Dermis microvascular lymphatic vessel endothelial cell (primary cell): ENCODE data around the gene ZNF182. TPM values are rescaled to one million over a fixed set of nuclear protein-coding genes. Genes with fewer than 3 reads are reported as not detected.
"Not testable (repeated sequence)": the region's sequence is repeated elsewhere in the genome, so short reads cannot be mapped to it uniquely, and the experiment has no call there.

Experiments
- DNase-seq, 2 donors: peaks; one replicate each; pipeline versions ENCODE4 v3.0.0 to v3.0.0-alpha.2; 2010; ENCODE audit warnings: low read depth in 2 of 2
- total RNA-seq: library from RNA; depleted of rRNA; stranded (reverse); fragments of >200 nt; gene quantifications from 2 replicates; pipeline ENCODE4 v1.2.1, GENCODE V29; 2014

The ZNF182 gene
- total RNA-seq, 1 donor from 2014 or later = 1.8 TPM

DNA sequence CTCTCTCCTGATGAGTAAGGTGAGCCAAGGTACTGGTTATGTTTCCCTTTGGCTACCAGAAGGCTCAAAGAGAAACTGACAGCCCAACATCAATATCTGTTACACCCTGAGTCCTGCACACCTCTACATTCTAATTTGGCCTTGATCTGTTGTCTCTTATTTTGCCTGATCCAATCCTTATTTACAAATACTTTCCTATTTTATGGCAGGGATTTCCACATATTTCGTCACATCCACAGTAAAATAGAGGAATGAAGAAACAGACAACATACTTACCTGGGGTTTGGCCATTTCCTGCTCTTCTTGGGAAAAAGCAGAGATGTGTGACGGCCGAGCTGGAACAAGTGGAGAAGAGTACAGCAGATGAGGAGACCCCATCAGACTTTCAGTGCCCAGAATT lies 1.5 kb downstream of the ZNF182 start:
- DNase-seq = no peak

DNA sequence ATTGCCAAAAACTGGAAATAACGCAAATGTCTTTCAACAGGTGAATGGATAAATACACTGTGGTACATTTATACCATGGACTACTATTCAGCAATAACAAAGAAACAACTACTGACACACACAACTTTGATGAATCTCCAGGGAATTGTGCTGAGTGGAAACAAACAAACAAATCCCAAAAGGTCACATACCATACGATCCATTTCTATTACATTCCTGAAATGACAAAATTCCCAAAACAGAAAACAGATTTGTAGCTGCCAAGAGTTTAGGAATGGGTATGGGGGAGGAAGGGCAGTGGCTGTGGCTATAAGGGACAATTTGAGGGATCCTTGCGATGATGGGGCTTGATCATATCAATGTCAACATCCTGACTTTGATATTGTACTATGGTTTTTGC lies 2.5 kb downstream of the ZNF182 start:
- DNase-seq = peak; percentile 7 to 42

DNA sequence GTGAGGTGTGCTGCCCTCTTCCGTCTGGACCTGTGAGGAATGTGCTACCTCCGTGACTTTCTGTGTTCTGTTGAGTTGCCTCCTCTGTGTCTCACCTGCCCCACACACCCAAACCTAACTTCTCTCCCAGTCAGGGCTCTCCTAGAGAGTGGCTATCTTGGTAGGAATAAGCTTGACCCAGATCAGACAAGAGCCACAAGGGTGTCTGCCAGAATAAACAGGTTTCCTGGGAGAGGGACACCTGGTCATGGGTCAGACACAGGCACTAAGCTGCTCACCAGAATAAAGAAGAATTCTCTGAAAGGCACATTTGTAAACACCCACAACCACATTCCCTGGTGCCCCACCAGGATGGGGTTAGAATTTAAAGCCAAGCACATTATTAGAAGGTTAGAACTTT lies 11.1 kb downstream of the ZNF182 start:
- no peak for DNase-seq

DNA sequence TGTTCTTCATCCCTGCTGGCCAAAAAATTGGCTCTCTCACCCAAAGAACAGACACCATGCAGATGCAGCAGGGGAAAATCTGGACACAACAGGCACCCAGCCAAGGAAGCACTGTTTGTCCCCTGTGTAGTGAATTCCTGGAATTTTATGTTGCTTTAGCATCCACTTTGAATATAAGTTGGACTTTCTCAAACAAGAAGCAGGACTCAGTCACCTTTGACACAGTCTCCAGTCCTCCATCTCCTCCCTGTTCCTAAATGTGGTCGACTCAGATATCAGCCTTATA lies 11.8 kb downstream of the ZNF182 start:
- DNase-seq = no peak

DNA sequence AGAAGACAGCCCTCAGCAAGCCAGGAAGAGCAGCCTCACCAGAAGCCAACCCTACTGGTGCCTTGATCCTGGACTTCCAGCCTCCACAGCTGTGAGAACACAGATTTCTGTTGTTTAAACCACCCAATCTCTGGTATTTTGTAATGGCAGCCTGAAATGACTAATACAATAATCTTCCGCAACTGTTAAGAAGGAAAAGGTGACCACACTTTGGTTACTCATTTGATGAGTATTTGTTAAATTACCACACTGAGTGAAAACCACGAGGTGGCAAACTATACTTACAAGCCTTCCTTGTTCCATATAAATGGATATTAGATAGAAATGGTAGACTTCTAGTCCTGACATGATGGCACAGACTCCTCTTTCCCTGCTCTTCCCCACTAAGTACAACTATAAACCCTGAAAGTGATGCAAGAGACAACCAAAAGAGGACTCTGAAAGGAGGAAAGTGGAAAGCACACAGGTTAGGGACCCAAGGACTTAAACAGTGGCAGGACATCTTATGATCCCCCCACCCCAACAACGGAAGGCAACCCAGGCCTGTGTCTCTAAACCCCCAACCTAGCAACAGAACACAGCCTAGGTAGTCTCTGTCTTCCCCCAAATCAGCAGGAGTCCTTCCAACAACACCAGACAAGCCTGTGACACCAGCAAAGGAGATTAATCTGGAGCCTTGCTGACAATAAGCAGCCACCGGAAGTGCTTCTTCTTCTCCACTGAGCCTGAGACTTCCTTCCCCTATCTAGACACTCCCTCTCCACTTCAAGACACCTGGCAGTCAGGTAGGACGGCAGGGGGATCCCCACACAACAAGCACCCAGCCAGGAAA lies 12.3 kb downstream of the ZNF182 start:
- DNase-seq = no peak

DNA sequence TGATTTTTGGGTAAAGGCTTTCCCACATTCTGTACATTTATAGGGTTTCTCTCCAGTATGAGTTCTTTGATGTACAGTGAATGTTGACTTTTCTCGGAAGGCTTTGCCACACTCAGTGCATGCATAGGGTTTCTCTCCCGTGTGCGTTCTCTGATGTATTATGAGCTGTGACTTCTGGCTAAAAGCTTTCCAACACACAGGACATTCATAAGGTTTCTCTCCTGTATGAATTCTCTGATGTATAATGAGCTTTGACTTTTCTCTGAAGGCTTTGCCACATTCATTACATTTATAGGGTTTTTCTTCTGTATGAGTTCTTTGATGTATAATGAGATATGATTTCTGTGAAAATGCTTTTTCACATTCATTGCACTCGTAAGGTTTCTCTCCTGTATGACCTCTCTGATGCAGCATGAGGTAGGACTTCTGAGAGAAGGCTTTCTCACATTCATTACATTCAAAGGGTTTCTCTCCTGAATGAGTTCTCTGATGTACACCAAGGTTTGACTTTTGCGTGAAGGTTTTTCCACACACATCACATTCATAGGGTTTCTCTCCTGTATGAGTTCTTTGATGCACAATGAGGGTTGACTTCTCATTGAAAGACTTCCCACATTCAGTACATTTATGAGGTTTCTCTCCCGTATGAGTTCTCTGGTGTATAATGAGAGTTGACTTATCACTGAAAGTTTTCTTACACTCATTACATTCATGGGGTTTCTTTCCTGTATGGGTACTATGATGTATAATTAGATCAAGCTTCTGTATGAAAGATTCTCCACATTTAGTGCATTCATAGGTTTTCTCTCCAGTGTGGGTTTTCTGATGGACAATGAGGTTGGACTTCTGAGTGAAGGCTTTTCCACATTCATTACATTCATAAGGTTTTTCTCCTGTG lies 27.3 kb downstream of the ZNF182 start:
- DNase-seq = no peak

DNA sequence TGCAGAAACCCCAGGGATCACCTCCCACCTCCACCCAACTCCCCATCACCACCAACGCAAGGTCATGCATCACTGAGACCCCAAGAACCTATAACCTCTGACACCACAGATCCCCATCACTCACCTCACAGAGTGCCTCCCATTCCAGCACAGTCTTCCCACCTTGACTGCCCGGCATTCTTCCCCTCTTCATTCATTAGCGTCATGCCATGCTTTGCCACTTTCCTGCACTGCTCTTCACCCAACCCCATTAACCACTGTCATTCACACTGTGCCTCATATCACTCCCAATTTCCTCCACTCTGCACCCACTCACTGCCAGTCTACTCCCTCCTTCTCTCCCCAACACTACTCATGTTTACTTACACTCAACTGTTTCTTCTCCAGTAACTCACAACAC lies 30.6 kb downstream of the ZNF182 start:
- DNase-seq = no peak

DNA sequence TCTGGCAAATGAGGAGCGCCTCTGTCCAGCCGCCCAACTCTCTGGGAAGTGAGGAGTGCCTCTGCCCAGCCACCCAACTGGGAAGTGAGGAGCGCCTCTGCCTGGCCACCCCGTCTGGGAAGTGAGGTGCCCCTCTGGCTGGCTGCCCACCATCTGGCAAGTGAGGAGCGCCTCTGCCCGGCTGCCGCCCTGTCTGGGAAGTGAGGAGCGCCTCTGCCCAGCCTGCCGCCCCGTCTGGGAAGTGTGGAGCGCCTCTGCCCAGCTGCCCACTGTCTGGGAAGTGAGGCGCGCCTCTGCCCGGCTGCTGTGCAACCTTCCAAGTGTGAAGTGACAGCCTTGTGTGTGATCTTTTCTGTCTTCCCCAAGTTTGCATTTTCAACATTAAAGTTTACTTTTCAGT lies 38.3 kb downstream of the ZNF182 start:
- not testable (repeated sequence) for DNase-seq

DNA sequence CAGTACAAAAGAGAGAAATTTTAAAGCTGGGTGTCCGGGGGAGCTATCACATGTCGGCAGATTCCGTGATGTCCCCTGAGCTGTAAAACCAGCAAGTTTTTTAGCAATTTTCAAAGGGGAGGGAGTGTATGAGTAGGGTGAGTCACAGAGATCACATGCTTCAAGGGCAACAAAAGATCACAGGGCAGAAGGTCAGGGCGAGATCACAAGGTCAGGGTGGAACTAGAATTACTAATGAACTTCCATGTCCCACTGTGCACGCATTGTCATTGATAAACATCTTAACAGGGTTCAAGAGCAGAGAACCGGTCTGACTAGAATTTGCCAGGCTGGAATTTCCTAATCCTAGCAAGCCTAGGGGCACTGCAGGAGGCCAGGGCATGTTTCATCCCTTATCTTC lies 42.0 kb downstream of the ZNF182 start:
- DNase-seq = not testable (repeated sequence)

DNA sequence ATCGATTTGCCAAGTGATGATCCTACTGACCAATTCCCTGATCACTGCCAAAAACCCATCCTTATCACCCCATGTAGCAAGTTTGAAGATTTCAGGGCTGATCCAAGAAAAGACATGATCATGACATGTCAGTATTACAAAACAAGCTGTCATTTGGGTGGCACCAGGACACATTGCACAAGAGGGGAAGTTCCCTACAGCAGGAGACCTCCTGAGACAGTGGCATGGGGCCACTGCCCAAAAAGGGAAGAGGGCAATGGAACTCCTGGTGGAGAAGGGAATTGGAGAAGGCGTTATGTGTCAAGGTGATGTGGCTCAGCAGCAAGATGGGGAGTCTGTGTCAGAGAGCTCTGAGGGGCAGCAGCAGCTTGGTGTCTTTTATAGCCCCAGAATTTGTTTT lies 43.4 kb downstream of the ZNF182 start:
- no peak for DNase-seq

DNA sequence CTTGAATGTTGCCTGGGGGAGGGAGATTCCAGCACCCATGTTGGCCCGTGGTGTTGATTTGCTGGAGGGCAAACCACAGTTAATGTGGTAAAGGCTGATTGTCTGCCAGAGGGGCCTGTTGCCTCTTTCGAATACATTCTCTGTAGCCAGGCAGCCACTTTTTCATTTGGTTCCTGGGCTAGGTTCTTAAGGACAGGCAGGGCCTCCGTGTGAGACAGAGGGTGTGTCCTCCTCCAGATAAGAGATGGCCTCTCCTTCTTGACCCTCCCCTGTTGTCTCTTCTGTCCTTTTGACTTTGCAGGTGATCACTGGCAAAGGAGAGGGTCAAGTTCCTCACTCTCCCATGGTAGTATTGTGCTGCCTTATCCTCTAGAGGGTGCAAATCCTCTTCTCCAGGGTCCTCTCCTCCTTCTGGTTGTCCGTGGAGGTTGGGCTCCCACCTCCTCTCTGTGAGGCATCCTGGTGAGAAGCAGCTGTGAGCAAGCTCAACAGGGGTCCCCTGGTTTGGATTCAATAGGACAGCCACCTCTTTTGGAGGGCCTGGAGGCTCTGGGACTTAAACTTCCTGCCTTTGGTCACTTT lies 44.9 kb downstream of the ZNF182 start:
- peak in 1 of 2 donors; percentile 13 for DNase-seq

DNA sequence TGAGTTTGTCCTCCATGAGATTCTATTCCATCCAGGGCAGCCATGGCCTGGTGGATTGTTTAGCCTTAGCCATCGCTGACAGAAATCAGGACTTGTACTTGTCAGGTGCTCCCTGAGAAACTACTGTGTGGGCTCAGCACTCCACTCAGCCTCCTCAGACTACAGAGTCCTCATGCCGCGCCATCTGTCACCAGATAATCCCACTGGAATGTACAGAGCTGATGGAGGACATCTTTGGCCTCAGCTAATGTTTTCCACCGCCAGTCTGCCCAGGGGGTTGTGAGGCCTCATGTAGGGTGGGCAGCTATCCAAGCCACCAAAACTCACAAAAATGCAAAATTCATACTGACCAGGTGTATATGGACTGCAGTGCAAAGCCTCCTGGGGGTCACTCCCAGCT lies 45.6 kb downstream of the ZNF182 start:
- not testable (repeated sequence) for DNase-seq

DNA sequence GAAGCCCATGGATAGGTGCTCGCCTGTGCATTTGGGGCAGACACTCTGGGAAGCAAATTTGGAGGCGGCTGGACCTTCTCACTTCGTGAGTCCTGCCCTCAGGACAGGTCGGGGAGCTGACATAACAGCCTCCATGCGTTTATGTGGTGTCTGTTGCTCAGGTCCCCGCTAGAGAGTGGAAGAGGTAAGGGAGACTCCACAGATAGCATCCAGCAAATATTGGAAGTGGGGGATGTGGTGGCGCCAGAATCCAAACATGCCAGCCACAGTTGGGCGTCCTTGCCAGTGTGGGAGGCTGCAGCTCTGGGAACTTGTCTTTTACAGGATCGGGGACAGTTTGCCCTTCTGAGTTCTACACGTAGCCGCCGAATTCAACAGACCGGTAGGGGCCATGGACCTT lies 47.8 kb downstream of the ZNF182 start:
- no peak for DNase-seq

DNA sequence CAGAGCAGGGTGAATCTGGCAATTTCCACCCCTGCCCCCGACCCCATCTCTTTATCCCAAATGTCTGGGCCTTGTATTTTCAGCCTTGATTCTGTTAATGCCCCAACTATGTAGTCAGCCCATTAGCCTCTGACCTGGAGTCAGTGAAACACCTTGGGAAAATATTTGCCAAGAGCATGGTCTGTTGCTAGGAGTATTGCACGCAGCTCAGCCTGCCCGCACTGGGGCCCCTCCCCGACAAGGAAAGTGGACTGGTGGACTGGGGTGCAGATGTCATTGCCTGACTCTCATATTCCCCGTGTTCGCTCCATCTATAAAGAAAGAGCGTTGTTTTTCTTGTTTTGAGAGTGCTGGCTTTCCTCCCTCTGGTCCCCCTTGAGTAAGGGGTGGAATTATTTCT lies 48.5 kb downstream of the ZNF182 start:
- DNase-seq = not testable (repeated sequence)

DNA sequence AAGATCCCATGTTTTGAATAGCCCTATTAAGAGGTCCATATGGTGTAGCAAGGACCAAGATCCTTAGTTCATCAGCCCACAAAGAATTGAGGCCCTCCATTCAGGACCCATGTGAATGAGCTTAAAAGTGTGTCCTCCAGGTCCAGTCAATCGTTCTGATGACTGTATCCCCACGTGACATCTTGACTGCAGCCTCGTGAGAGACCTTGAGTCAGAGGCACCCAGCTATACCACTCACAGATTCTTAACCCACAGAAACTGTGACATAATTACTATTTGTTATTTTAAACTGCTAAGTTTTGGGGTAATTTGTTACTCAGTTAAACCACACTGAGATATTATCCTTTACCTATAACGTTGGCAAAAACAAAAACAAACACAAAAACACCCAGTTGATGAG lies 62.4 kb downstream of the ZNF182 start:
- DNase-seq = no peak

DNA sequence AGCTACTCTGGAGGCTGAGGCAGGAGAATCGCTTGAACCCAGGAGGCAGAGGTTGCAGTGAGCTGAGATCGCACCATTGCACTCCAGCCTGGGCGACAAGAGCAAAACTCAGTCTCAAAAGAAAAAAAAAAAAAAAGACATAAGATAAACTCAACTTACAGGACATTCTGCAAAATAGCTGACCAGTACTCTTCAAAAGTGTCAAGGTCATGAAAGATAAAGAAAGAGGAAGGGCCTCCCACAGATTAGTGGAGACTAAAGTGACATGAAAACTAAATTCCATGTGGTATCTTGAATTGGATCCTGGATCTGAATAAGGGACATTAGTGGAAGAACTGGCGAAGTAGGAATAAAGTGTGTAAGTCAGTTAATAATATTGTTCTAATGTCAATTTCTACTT lies 63.3 kb downstream of the ZNF182 start:
- DNase-seq = no peak

DNA sequence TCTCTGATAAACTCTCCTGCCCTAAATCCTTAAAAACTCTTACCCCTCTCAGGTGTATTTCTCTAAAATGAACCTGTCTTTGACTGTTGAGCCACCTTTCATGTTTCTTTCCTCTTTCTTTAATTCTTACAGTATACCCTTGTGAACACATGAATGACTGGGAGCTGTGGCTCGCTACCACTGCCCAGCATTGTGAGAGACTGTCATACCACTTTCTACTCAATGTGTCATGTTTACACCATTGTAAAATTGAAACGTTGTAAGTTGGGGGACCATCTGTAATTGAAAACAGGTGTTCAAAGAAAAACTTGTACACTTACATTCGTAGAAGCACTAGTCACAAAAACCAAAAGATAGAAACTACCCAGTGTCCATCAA lies 66.9 kb downstream of the ZNF182 start:
- no peak for DNase-seq

DNA sequence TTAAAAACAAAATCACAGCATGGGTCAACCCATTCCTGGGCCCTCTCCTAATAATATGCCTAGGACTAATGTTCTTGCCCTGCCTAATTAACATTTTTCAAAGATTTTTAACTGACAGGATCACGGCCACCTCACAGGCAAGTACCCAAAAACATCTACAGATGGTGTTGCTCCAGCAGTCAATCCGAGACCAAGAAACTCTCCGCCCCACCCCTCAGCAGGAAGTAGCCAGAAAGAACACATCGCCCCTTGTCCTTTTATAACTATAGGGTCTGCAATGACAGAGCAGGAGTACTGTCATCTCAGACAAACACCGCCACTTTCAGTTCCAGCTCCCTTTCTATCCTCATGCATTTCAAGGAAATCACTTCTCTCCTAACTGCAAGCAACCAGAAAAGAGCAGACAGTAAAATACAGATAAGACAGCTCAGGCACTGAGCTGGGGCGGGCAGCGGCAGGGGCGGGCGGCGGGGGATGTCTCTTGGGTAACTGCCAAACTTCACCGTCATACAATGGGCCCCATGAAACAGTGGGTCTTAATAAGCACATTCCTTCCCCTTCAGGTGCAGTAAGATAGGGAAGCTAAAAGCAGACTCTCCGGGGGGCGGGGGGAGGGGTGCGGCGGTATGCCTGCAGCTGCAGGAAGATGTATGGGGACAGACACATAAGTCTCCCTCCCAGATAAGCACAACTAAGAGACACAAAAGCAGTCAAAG lies 67.4 kb downstream of the ZNF182 start:
- DNase-seq = peak in 1 of 2 donors; percentile 2

DNA sequence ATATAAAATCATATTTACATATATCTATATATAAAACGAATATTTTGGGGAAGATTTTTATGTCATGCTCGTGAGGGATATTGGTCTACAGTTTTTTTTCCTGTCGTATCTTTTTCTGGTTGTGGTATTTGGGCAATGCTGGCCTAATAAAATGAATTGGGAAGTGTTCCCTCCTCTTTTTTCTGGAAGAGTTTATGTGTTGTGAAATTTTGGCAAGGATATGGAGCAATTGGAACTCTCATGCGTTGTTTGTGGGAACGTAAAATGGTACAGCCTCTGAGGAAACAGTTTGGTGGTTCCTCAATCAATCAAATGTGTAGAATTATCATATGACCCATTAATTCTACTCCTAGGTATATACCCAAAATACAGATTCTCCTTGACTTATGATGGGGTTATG lies 69.8 kb downstream of the ZNF182 start:
- DNase-seq = no peak

DNA sequence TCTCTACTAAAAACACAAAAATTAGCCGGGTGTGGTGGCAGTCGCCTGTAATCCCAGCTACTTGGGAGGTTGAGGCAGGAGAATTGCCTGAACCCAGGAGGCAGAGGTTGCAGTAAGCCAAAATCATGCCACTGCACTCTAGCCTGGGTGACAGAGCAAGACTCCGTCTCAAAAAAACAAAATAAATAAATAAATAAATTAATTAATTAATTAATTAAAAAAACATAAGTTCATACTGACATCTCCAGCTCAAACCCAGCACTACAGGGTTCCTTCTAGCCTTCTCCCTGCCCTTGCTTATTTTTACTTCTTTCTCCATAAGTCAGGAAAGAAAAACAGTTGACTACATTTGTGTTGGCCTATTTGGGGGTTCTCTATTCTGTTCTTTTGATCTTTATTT lies 71.8 kb downstream of the ZNF182 start:
- not testable (repeated sequence) for DNase-seq

DNA sequence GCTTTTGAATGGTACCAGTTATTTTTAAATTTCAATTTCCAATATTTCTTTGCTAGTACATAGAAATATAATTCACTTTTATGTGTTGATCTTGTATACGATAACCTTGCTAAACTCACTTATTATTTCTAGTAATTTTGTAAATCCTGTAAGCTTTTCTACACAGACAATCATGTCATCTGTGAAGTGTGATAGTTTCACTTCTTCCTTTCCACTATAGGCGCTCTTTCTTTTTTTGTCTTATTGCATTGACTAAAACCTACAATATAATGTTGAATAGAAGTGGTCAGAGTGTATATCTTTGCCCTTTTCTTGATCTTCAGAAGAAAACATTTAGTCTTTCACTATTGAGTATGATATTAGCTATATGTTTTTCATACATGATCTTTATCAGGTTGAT lies 76.6 kb downstream of the ZNF182 start:
- DNase-seq = no peak
